Measurements from ENCODE around the gene HARBI1.

HARBI1 gene

GRCh38 chr11:46553814-46554212, 63.2 kb downstream of the HARBI1 start:
- DNase-seq (ENCODE audit: low read depth): no peak

Measured in stimulated activated CD4-positive, alpha-beta T cell treated with anti-CD3 and anti-CD28 coated beads, Interleukin-2, amount 100 ng/mL, for 4 hours (primary cell).